ENCODE data around the gene FARP2. TPM values are rescaled to one million over a fixed set of nuclear protein-coding genes. Genes with fewer than 3 reads are reported as not detected.
"Not testable (repeated sequence)": the region's sequence is repeated elsewhere in the genome, so short reads cannot be mapped to it uniquely, and the experiment has no call there.

The FARP2 gene
- polyA plus RNA-seq, 6 donors from 2014 or later: 24.4 to 35.6 (median 29.5) TPM

DNA sequence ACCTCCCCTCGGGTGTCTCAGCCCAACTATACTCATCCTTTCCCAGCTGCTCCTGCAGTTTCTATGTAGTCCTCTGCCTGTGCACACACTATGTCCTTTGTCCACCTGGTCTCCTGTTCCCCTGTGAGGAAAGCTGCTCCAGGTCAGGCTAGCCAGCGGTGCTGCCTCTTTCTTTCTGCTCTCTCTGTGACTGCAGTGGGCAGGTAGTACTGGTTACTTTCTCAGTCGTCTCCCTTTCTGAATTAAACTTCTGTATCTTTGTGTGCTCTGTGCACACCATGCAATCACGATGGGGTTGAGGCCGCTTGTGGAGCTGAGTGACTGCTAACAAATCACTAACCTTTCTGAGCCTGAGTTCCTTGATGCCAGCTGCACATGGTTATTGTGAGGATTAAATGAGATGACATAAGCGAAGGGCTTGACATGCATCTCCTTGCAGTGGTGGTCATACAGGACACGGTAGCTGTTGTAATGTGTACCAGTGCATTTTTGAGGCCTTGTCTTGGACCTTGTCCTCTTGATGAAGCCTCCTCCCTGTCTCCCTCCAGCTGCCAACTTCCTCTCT, 3.5 kb downstream of the FARP2 start:
- Mint-ChIP-seq H3K9me3 (no peaks in the 10 kb centered on the region), H3K27ac (peak overlapping the region; percentile 12 to 89 (median 85)), H3K4me3 (peak overlapping the region; percentile 9 to 79 (median 61)), H3K36me3 (no peaks in the 10 kb centered on the region), H3K27me3 (no peaks in the 10 kb centered on the region), H3K4me1 (peaks cover 48 to 65% (median 62%) of the 10 kb centered on the region in 3 donors)
- DNase-seq (no peak), ATAC-seq (ENCODE audit: low read depth in 2 of 2) (no peak)

DNA sequence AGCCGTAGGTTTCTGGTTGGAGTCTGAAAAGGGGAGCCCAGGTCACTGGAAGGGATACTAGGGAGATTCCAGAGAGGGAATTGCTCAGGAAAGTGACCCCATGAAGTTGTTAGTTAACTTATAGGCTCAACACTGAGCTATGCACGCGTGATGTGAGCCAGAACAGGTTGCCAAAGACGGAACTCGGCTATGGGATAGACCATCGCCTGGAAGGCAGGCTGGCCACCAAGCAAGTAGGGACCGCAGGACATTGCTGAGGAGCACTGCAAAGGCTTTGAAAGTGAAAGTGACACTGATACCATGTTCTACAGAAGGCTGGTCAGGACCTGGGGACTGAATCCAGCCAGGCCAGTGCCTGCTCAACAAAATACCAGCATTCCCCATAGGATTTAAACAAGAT, 7.3 kb downstream of the FARP2 start:
- Mint-ChIP-seq H3K4me1 (peaks cover 53 to 65% (median 62%) of the 10 kb centered on the region in 3 donors), H3K27ac (peak overlapping the region in 1 of 6 donors; percentile 14)
- ATAC-seq (ENCODE audit: low read depth in 2 of 2): no peak

DNA sequence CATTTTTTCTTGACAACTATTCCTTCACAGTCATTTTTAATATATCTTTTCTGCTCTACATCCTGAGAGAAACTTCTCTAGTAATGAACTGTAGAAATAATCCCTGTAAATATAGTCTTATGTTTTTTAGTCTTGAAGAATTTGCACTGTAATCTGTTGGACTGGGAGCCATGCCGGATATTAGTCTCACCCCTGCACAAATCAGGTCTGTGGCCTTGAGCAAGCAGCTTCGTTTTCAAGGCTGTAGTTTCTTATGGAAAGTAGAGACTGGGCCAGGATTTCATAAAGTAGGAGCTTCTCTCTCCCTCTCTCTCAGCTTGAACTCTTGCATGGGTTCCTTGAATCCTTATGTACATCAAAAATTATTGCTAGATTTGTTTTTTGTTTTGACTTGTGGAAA, 8.7 kb downstream of the FARP2 start:
- Mint-ChIP-seq H3K9me3 (no peaks in the 10 kb centered on the region), H3K36me3 (no peaks in the 10 kb centered on the region), H3K4me1 (peaks cover 49 to 56% (median 54%) of the 10 kb centered on the region in 3 donors), H3K27me3 (no peaks in the 10 kb centered on the region), H3K27ac (no peak overlapping the region), H3K4me3 (no peak overlapping the region)
- no peak for ATAC-seq (ENCODE audit: low read depth in 2 of 2)
- no peak for DNase-seq

More for the DNA sequence above, 7.3 kb downstream of the FARP2 start:
- no peaks in the 10 kb centered on the region for H3K36me3 Mint-ChIP-seq
- peak overlapping the region in 1 of 8 donors; percentile 63 for H3K4me3 Mint-ChIP-seq
- DNase-seq: no peak
- no peaks in the 10 kb centered on the region for H3K9me3 Mint-ChIP-seq
- no peaks in the 10 kb centered on the region for H3K27me3 Mint-ChIP-seq

DNA sequence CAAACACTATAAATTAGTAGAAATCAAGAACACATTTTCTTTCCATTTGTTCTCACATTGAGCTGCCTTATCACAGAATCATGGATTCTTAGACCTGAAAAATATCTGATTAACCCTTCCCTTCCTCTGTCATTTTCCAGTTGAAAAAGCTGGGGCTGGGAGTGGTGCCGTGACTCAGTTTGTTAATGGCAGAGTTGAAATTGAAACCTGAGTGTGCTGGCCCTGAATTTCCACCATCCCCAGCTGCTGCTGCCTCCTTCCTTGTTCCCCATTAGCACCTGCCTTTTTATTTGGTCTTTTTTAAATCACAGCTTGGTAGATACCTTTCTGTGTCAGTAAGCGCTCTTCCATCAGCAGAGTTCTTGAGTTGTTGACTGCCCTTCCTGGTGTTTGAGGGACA, 10.6 kb downstream of the FARP2 start:
- H3K4me3 Mint-ChIP-seq: peak overlapping the region in 4 of 8 donors; percentile 10 to 70 (median 38)

DNA sequence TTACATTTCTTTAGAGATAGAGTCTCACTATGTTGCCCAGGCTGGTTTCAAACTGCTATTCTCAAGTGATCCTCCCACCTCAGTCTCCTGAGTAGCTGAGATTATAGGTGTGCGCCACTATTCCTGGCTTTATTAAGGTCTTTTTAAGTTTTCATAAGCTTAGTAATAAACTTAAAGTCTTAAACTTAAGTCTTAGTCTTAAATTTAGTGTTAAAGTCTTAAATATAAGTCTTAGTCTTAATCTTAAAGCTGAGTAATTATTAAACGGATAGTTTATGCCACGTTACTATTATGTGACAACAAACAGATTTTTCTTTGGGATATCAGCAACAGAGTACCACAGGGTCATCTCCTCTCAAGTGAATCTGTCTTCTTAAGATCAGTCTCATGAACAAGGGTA, 12.6 kb downstream of the FARP2 start:
- Mint-ChIP-seq H3K27me3 (no peaks in the 10 kb centered on the region), H3K4me1 (peaks cover 36 to 49% (median 44%) of the 10 kb centered on the region in 3 donors), H3K36me3 (no peaks in the 10 kb centered on the region), H3K9me3 (no peaks in the 10 kb centered on the region), H3K4me3 (no peak overlapping the region), H3K27ac (no peak overlapping the region)
- ATAC-seq (ENCODE audit: low read depth in 2 of 2): no peak
- no peak for DNase-seq

More for the DNA sequence above, 10.6 kb downstream of the FARP2 start:
- ATAC-seq (ENCODE audit: low read depth in 2 of 2): no peak
- H3K36me3 Mint-ChIP-seq: no peaks in the 10 kb centered on the region
- peaks cover 41 to 44% (median 41%) of the 10 kb centered on the region in 3 donors for H3K4me1 Mint-ChIP-seq
- H3K9me3 Mint-ChIP-seq: no peaks in the 10 kb centered on the region
- H3K27ac Mint-ChIP-seq: peak overlapping the region in 2 of 6 donors; percentile 55 to 76
- no peak for DNase-seq
- H3K27me3 Mint-ChIP-seq: no peaks in the 10 kb centered on the region

DNA sequence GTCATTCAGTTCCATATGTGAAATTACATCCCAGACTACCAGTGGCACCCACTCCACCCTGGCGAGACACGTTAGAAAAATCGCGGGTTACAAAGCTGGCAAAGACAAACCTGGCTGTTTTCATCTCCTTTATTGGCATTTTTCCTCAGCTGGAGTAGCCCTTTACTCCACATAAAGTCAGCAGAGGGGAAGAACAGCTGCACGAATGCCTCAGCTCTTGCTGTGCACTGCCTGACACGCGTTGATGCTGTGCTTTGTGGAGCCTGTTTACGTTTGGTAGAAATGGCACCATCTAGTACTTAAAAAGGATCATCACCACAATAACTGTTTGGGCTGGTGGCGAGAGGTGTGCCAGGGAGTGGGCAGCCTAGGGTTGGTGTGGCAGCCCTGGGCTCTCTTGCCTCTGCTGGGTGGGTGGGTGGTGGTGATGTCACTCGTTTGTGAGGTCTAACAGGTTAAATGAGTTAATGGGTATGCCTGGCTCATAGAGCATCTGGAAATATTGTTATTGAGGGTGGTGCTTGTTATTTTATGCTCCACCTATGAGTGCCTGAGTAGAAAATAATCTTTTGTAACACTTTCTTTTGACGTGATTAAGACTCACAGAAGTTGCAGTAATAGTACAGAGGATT, 16.4 kb downstream of the FARP2 start:
- no peak for ATAC-seq (ENCODE audit: low read depth in 2 of 2)
- Mint-ChIP-seq H3K36me3 (no peaks in the 10 kb centered on the region), H3K27ac (peak overlapping the region in 4 of 6 donors; percentile 26 to 64 (median 49)), H3K4me3 (peak overlapping the region in 2 of 8 donors; percentile 26 to 28), H3K9me3 (no peaks in the 10 kb centered on the region), H3K4me1 (peaks cover 26 to 43% (median 42%) of the 10 kb centered on the region in 3 donors), H3K27me3 (no peaks in the 10 kb centered on the region)
- no peak for DNase-seq

DNA sequence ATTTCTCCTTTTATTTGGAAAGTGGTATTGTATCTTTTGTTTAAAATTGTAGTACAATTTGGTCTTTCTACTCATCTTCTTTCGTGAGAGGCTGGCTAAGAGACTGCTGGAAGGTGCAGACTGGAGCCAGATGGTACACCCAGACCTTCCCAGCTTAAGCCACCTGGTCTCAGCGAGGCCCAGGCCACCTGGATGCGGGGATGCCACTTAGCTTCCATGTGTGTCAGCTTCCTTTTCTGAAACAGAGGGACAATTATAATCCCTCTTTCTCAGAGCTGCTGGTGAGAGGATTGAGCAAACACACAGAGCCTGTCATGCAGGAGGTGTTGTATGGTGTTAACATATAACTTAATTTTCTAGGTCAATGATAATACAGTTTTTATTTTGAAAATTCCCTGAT, 17.4 kb downstream of the FARP2 start:
- DNase-seq (no peak), ATAC-seq (ENCODE audit: low read depth in 2 of 2) (no peak)
- Mint-ChIP-seq H3K4me3 (peak overlapping the region in 3 of 8 donors; percentile 26 to 63 (median 56)), H3K27me3 (no peaks in the 10 kb centered on the region), H3K9me3 (no peaks in the 10 kb centered on the region), H3K36me3 (no peaks in the 10 kb centered on the region), H3K27ac (peak overlapping the region in 3 of 6 donors; percentile 64 to 77 (median 73)), H3K4me1 (peaks cover 25 to 42% (median 40%) of the 10 kb centered on the region in 3 donors)

DNA sequence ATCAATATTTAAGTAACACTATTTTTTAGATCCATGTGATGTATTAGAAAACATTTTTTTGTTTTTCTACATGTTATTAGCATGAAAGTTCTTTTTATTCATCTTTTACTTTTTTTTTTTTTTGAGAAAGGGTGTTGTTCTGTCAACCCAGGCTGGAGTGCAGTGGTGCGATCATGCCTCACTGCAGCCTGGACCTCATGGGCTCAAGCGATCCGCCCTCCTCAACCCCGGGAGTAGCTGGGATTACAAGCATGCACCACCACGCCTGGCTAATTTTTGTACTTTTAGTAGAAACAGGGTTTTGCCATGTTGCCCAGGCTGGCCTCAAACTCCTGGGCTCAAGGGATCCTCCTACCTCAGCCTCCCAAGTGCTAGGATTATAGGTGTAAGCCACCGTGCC, 17.8 kb downstream of the FARP2 start:
- H3K27ac Mint-ChIP-seq: peak overlapping the region in 3 of 6 donors; percentile 71 to 94 (median 73)

DNA sequence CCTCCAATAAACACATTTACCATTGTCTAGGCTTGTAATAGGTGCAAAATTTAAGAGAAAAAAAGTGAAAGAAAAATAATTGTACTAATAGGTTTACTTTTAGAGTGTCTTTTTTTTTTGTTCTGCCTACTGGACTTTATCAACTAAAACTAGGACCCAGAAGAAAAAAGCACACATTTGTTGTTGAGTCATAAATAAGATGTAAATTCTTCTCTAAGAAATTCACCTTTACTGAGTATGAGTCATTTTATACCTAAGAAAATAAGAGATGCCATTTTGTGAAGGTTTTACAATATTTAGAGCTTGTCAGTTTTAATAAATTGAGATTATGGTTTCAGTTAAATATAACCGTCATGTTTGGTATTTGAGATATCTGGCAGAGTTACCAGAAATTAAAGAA, 19.2 kb downstream of the FARP2 start:
- peaks cover 20 to 50% (median 38%) of the 10 kb centered on the region in 3 donors for H3K4me1 Mint-ChIP-seq
- H3K4me3 Mint-ChIP-seq: peak overlapping the region in 2 of 8 donors; percentile 12 to 22
- DNase-seq (no peak), ATAC-seq (ENCODE audit: low read depth in 2 of 2) (no peak)
- H3K27ac Mint-ChIP-seq: peak overlapping the region in 4 of 6 donors; percentile 59 to 94 (median 70)
- H3K27me3 Mint-ChIP-seq: no peaks in the 10 kb centered on the region
- H3K9me3 Mint-ChIP-seq: no peaks in the 10 kb centered on the region
- no peaks in the 10 kb centered on the region for H3K36me3 Mint-ChIP-seq

More for the DNA sequence above, 17.8 kb downstream of the FARP2 start:
- DNase-seq, H3K9me3 Mint-ChIP-seq, H3K36me3 Mint-ChIP-seq, H3K27me3 Mint-ChIP-seq: not testable (repeated sequence)
- peak; percentile 20 to 38 for ATAC-seq (ENCODE audit: low read depth in 2 of 2)
- Mint-ChIP-seq H3K4me1 (peaks cover 23 to 46% (median 43%) of the 10 kb centered on the region in 3 donors), H3K4me3 (peak overlapping the region in 4 of 8 donors; percentile 40 to 85 (median 70))

DNA sequence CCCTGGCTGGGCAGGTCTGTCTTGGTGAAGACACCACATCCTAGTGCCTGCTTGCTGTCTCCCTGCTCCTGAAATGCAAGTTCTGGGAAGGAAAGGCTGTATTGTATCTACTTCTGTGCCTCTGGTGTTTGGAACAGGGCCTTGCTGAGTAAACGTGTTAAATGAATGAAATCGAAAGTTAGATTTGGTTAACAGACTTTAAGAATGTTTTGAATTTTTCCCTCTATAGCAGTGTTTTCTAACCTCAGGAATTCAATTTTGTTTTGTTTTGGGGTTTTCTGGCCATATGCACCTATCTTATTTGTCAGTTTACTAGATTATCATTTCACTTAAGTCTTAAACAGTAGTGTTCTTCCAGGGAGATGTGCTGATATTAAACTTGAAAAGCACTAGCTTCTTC, 20.7 kb downstream of the FARP2 start:
- no peak for ATAC-seq (ENCODE audit: low read depth in 2 of 2)

DNA sequence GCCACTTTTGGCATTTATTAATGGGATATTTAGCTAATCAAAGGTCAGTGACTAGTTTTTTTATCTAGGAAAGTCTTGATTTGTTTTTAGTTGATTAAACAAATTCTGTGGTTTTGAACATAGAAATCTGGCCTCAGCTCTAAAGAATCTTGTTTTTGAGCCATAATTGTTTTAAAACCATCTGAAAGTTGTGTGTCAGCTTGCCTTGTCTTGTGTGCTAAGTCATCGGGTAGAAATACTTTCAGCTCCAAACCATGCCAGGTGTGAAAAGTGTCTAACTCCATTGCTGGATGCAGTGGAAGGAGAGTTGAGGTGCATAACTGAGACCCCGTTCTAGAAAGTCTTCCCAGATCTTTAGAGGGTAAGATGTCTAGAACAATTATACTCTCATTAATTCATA, 22.7 kb downstream of the FARP2 start:
- Mint-ChIP-seq H3K4me1 (peaks cover 26 to 42% (median 39%) of the 10 kb centered on the region in 3 donors), H3K4me3 (no peak overlapping the region), H3K36me3 (peaks cover 14 to 15% of the 10 kb centered on the region in 2 donors), H3K27ac (no peak overlapping the region), H3K9me3 (no peaks in the 10 kb centered on the region), H3K27me3 (no peaks in the 10 kb centered on the region)
- DNase-seq: no peak
- ATAC-seq (ENCODE audit: low read depth in 2 of 2): no peak

More for the DNA sequence above, 20.7 kb downstream of the FARP2 start:
- DNase-seq: no peak
- H3K4me3 Mint-ChIP-seq: peak overlapping the region in 1 of 8 donors; percentile 52
- peaks cover 0 to 8% of the 10 kb centered on the region in 2 donors for H3K36me3 Mint-ChIP-seq
- H3K4me1 Mint-ChIP-seq: peaks cover 19 to 55% (median 41%) of the 10 kb centered on the region in 3 donors
- no peaks in the 10 kb centered on the region for H3K9me3 Mint-ChIP-seq
- H3K27me3 Mint-ChIP-seq: no peaks in the 10 kb centered on the region
- H3K27ac Mint-ChIP-seq: no peak overlapping the region

DNA sequence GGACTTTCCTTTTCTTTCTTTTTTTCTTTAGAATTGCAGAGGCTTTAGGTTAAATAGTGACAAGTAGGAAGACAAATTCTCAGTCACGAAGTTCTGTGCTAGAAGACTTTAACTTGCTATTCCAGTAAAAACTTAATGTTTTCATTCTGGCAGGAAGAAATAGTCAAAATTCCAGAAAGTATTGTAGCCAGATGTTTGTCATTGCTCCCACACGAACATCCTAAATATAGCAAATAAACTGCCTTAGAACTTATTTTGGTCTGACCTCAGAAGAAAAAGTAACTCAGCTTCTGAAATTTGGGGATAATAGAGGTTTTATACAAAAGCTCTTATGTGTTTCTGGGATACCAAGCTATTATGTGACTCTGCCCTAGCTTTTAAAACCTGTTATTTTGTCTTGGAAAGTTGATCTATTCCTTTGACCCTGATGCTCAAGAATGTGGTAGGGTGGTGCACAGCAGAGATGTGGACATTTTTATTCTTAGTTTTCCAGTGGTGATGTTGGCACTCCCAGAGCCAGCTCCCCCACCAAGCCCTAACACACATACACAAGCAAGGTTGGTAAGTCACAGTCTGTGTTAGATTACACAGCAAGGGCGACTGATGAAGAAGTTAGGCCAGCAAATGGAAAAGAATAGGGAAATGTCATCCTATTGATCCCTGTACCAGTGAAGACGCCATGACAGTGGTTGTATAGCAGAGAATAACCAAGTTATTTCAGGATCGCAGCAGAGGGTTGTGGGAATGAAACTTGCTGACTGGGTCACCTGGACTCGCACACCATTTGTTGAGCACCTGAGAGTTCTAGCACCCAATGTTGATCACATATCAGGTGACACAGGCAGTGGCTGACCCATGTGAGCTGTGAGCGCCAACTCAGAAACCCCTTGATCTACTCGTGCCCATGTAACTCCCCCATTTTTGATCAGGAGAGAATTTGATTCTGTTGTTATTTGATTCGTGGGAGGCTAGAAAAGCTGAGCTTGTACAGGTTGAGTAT, 23.7 kb downstream of the FARP2 start:
- H3K36me3 Mint-ChIP-seq: peaks cover 14 to 15% of the 10 kb centered on the region in 2 donors
- no peak for ATAC-seq (ENCODE audit: low read depth in 2 of 2)
- H3K27ac Mint-ChIP-seq: peak overlapping the region in 1 of 6 donors; percentile 68

DNA sequence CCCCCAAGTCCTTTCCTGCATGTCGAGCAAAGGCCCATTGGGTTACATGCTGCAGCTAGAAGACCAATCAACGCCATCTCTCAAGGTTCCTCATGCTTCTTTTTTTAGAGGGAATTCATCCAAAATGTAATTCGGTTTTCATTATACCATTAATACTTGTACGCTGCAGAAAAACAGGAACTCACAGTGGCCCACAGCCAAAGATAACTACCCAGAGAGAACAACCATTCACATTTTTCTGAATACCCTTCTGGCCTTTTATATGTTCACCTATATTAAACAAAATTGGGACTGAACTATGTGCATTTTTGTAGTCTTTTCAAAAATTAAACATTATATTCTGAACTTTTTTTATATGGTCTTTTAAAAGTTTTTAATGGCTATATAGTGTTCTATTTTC, 25.8 kb downstream of the FARP2 start:
- Mint-ChIP-seq H3K27ac (peak overlapping the region in 3 of 6 donors; percentile 3 to 16 (median 10)), H3K4me1 (peaks cover 21 to 27% (median 22%) of the 10 kb centered on the region in 3 donors), H3K27me3 (no peaks in the 10 kb centered on the region), H3K4me3 (no peak overlapping the region), H3K9me3 (no peaks in the 10 kb centered on the region), H3K36me3 (peaks cover 14 to 16% of the 10 kb centered on the region in 2 donors)
- DNase-seq (no peak), ATAC-seq (ENCODE audit: low read depth in 2 of 2) (no peak)

More for the DNA sequence above, 23.7 kb downstream of the FARP2 start:
- DNase-seq: no peak
- Mint-ChIP-seq H3K9me3 (no peaks in the 10 kb centered on the region), H3K27me3 (no peaks in the 10 kb centered on the region), H3K4me3 (no peak overlapping the region), H3K4me1 (peaks cover 20 to 32% (median 32%) of the 10 kb centered on the region in 3 donors)
